Measurements from ENCODE around the gene TCF12. TPM values are rescaled to one million over a fixed set of nuclear protein-coding genes. Genes with fewer than 3 reads are reported as not detected.
A peak's percentile ranks its signal among the peaks of the same experiment; 100 is the strongest.

TCF12 gene
- polyA plus RNA-seq, 3 donors: 15.8 to 52.5 (median 27.6) TPM

- H3K27ac ChIP-seq (ENCODE audit: low read depth in 1 of 2, low read length in 2 of 2): no peak overlapping the region
- H3K9me3 Mint-ChIP-seq: peaks cover 0 to 7% (median 5%) of the 10 kb centered on the region in 7 donors
- H3K27ac Mint-ChIP-seq: peak overlapping the region in 1 of 7 donors; percentile 41
- no peaks in the 10 kb centered on the region for H3K27me3 Mint-ChIP-seq (ENCODE audit: low read depth in 3 of 3)
- peaks cover 27% of the 10 kb centered on the region for H3K4me1 Mint-ChIP-seq
- peaks cover 82% of the 10 kb centered on the region for H4K20me1 ChIP-seq (ENCODE audit: insufficient read depth, low read length)
- no peak for TF ChIP-seq CTCF (IDR thresholded peaks at IDR 0.05)
- H3K4me2 ChIP-seq (replicated peaks; ENCODE audit: extremely low read depth, low read length, poor library complexity, severe bottlenecking): no peak overlapping the region
- WGBS (ENCODE audit: insufficient coverage): 100% methylated on average over 2 of the region's 5 CpGs
- H3K36me3 ChIP-seq (replicated peaks in 1 of 2; ENCODE audit: control insufficient read depth in 1 of 2, insufficient read depth in 2 of 2, low read length in 2 of 2): no peaks in the 10 kb centered on the region
- peaks cover 78% of the 10 kb centered on the region for H3K79me2 ChIP-seq (ENCODE audit: insufficient read depth, low read length)
- H3K36me3 Mint-ChIP-seq: peaks cover 0 to 2% of the 10 kb centered on the region in 2 donors
- no peak overlapping the region for H2AFZ ChIP-seq (ENCODE audit: insufficient read depth, low read depth, low read length, poor library complexity, severe bottlenecking)
- DNase-seq: no peak
- H3K9ac ChIP-seq (ENCODE audit: insufficient read depth, low read length, poor library complexity, severe bottlenecking): no peak overlapping the region
- no peaks in the 10 kb centered on the region for H3K27me3 ChIP-seq (ENCODE audit: control insufficient read depth in 2 of 2, insufficient read depth in 2 of 2, low read length in 2 of 2)
- intact Hi-C loops (cut with micrococcal nuclease): no loop called here
- H3K4me3 ChIP-seq (replicated peaks in 1 of 3; ENCODE audit: low read depth in 2 of 3, low read length in 3 of 3): no peak overlapping the region
- no peak overlapping the region for H3K4me3 Mint-ChIP-seq
- peaks cover 0 to 6% of the 10 kb centered on the region in 2 donors for H3K9me3 ChIP-seq (replicated peaks in 1 of 2; ENCODE audit: control insufficient read depth in 1 of 2, insufficient read depth in 1 of 2, low read length in 2 of 2)
- peaks cover 10 to 13% of the 10 kb centered on the region in 2 donors for H3K4me1 ChIP-seq (ENCODE audit: control insufficient read depth in 1 of 2, insufficient read depth in 2 of 2, low read length in 2 of 2)
These were observed 113.9 kb downstream of the TCF12 start for GRCh38 chr15:57032338-57032737.

GRCh38 chr15:57033715-57034439 lies 115.4 kb downstream of the TCF12 start:
- Histone ChIP-seq H3K79me2 (ENCODE audit: insufficient read depth, low read length) (peaks cover 78% of the 10 kb centered on the region), H3K9me3 (replicated peaks in 1 of 2; ENCODE audit: control insufficient read depth in 1 of 2, insufficient read depth in 1 of 2, low read length in 2 of 2) (no peaks in the 10 kb centered on the region), H3K4me2 (replicated peaks; ENCODE audit: extremely low read depth, low read length, poor library complexity, severe bottlenecking) (no peak overlapping the region), H3K9ac (ENCODE audit: insufficient read depth, low read length, poor library complexity, severe bottlenecking) (no peak overlapping the region), H3K36me3 (replicated peaks in 1 of 2; ENCODE audit: control insufficient read depth in 1 of 2, insufficient read depth in 2 of 2, low read length in 2 of 2) (no peaks in the 10 kb centered on the region), H3K4me3 (replicated peaks in 1 of 3; ENCODE audit: low read depth in 2 of 3, low read length in 3 of 3) (no peak overlapping the region), H4K20me1 (ENCODE audit: insufficient read depth, low read length) (peaks cover 90% of the 10 kb centered on the region), H3K27me3 (ENCODE audit: control insufficient read depth in 2 of 2, insufficient read depth in 2 of 2, low read length in 2 of 2) (no peaks in the 10 kb centered on the region), H3K4me1 (ENCODE audit: control insufficient read depth in 1 of 2, insufficient read depth in 2 of 2, low read length in 2 of 2) (peaks cover 10 to 13% of the 10 kb centered on the region in 2 donors), H3K27ac (ENCODE audit: low read depth in 1 of 2, low read length in 2 of 2) (no peak overlapping the region), H2AFZ (ENCODE audit: insufficient read depth, low read depth, low read length, poor library complexity, severe bottlenecking) (no peak overlapping the region)
- Mint-ChIP-seq H3K4me3 (no peak overlapping the region), H3K36me3 (peaks cover 0 to 3% of the 10 kb centered on the region in 2 donors), H3K27me3 (ENCODE audit: low read depth in 3 of 3) (no peaks in the 10 kb centered on the region), H3K27ac (no peak overlapping the region), H3K9me3 (peaks cover 0 to under 1% (median 0%) of the 10 kb centered on the region in 7 donors), H3K4me1 (peaks cover 27% of the 10 kb centered on the region)
- DNase-seq: no peak
- TF ChIP-seq CTCF (IDR thresholded peaks at IDR 0.05): no peak
- no CpG with 5 or more reads among the region's 3 CpGs for WGBS (ENCODE audit: insufficient coverage)
- intact Hi-C loops (cut with micrococcal nuclease): no loop called here

Measured in CD14-positive monocyte (primary cell).